HepG2 (cell line): ENCODE data around the gene COL5A2. TPM values are rescaled to one million over a fixed set of nuclear protein-coding genes. Genes with fewer than 3 reads are reported as not detected.

Experiments used
- CREB1 ChIP-seq, 2 experiments: fragments of 450-650 bp in 1 of 2; IDR thresholded peaks; 2 replicates each; pipeline ENCODE4 v1.6.1; 2016 to 2017; ENCODE audit warnings: control low read depth in 1 of 2, mild to moderate bottlenecking in 1 of 2, missing compliant biosample characterization in 1 of 2, missing genetic modification characterization in 1 of 2
- EP300 ChIP-seq, 3 experiments: sonication (generic) in 1 of 3; formaldehyde crosslinking in 1 of 3; IDR thresholded peaks; 2 replicates each; pipeline versions ENCODE4 v1.5.1 to v1.6.1; 2011 to 2020; ENCODE audit warnings: low read depth in 2 of 3, low read length in 2 of 3, borderline replicate concordance in 1 of 3, improper control_type of control experiment in 1 of 3, mild to moderate bottlenecking in 1 of 3, missing genetic modification reagents in 1 of 3, moderate library complexity in 1 of 3
- ESRRA ChIP-seq: sonication (generic); formaldehyde crosslinking; IDR thresholded peaks from 2 replicates; pipeline ENCODE4 v1.5.1; 2020; ENCODE audit warnings: mild to moderate bottlenecking, low read depth, missing genetic modification reagents
- FOXP4 ChIP-seq: sonication (generic); formaldehyde crosslinking; IDR thresholded peaks from 2 replicates; pipeline ENCODE4 v1.4.0; 2020; ENCODE audit warnings: missing genetic modification reagents
- GMEB1 ChIP-seq: sonication (generic); formaldehyde crosslinking; IDR thresholded peaks from 2 replicates; pipeline ENCODE4 v1.5.1; 2020; ENCODE audit warnings: missing genetic modification reagents, mild to moderate bottlenecking, borderline replicate concordance
- KDM2A ChIP-seq: sonication (generic); formaldehyde crosslinking; IDR thresholded peaks from 2 replicates; pipeline ENCODE4 v1.4.0; 2020; ENCODE audit warnings: low read depth, missing genetic modification reagents, borderline replicate concordance
- KDM4B ChIP-seq: sonication (generic); formaldehyde crosslinking; IDR thresholded peaks from 2 replicates; pipeline ENCODE4 v1.4.0; 2020; ENCODE audit warnings: missing genetic modification reagents
- KDM5B ChIP-seq: sonication (generic); formaldehyde crosslinking; IDR thresholded peaks from 2 replicates; pipeline ENCODE4 v1.4.0; 2020; ENCODE audit warnings: missing genetic modification reagents, mild to moderate bottlenecking, borderline replicate concordance
- MTA1 ChIP-seq: sonication (generic); formaldehyde crosslinking; IDR thresholded peaks from 2 replicates; pipeline ENCODE4 v1.4.0; 2020; ENCODE audit warnings: missing genetic modification reagents, mild to moderate bottlenecking, borderline replicate concordance
- NFAT5 ChIP-seq: sonication (generic); formaldehyde crosslinking; IDR thresholded peaks from 2 replicates; pipeline ENCODE4 v1.4.0; 2020; ENCODE audit warnings: missing genetic modification reagents
- PHF8 ChIP-seq: sonication (generic); formaldehyde crosslinking; IDR thresholded peaks from 2 replicates; pipeline ENCODE4 v1.5.0; 2020; ENCODE audit warnings: missing genetic modification reagents
- SALL1 ChIP-seq: sonication (generic); formaldehyde crosslinking; IDR thresholded peaks from 2 replicates; pipeline ENCODE4 v1.8.0; 2022; ENCODE audit warnings: mild to moderate bottlenecking, missing genetic modification reagents
- SAP130 ChIP-seq: IDR thresholded peaks from 2 replicates; pipeline ENCODE4 v1.6.1; 2016; ENCODE audit warnings: low read depth
- YY1 ChIP-seq: IDR thresholded peaks from 2 replicates; pipeline ENCODE4 v1.6.1; 2011; ENCODE audit warnings: low read length, low read depth, moderate library complexity, mild to moderate bottlenecking; ENCODE audit not compliant: insufficient read depth, insufficient replicate concordance
- ZNF225 ChIP-seq: sonication (generic); formaldehyde crosslinking; IDR thresholded peaks from 2 replicates; pipeline ENCODE4 v1.4.0; 2020; ENCODE audit warnings: mild to moderate bottlenecking, missing genetic modification reagents
- ZNF691 ChIP-seq: sonication (generic); formaldehyde crosslinking; IDR thresholded peaks from 2 replicates; pipeline ENCODE4 v1.4.0; 2020; ENCODE audit warnings: missing genetic modification reagents, low read depth, mild to moderate bottlenecking, borderline replicate concordance
- ZNF784 ChIP-seq: sonication (generic); formaldehyde crosslinking; IDR thresholded peaks from 2 replicates; pipeline ENCODE4 v1.5.1; 2020; ENCODE audit warnings: missing genetic modification reagents, mild to moderate bottlenecking, borderline replicate concordance
- polyA plus RNA-seq, 8 experiments: library from polyadenylated mRNA; depleted of rRNA in 3 of 8; stranded (reverse) in 7 of 8; unstranded in 1 of 8; fragments of >200 nt; fragmentation: Illumina TruSeq in 4 of 8; extraction: Trizol in 4 of 8; gene quantifications; 2 replicates each; pipeline versions ENCODE4 v1.2.1 to v1.2.3, GENCODE V29; 2011 to 2016; ENCODE audit warnings: low read depth in 4 of 8, missing spikeins in 1 of 8, mixed read lengths in 1 of 8; ENCODE audit not compliant: insufficient read depth in 1 of 8
- total RNA-seq, 5 experiments: library from RNA; depleted of rRNA; stranded (reverse); fragments of >200 nt; fragmentation: Illumina TruSeq; extraction: Trizol; gene quantifications; 2 replicates each; pipeline ENCODE4 v1.2.3, GENCODE V29; 2016; ENCODE audit warnings: low read depth in 1 of 5

The COL5A2 gene
- total and polyA plus RNA-seq, 2 of the 13 experiments (the other 11 are each of a cell fraction or from before 2014, with no cell fraction given) = 0.83 to 1.5 TPM

- peak; percentile 67; the same call in 1 of the 2 replicates for TF ChIP-seq KDM2A (CRISPR knock-in tag)
- peak; percentile 75; the same call in 1 of the 2 replicates for TF ChIP-seq MTA1
- TF ChIP-seq EP300 (IDR thresholded peaks at IDR 0.05; ENCODE audit: low read depth in 2 of 2, low read length in 2 of 2) = peak; percentile 88 to 99; a peak in 3 of 4 replicates
- TF ChIP-seq EP300 (CRISPR knock-in tag; IDR thresholded peaks at IDR 0.05; ENCODE audit: borderline replicate concordance) = peak; percentile 92
- no peak for TF ChIP-seq ZNF225 (CRISPR knock-in tag)
- TF ChIP-seq CREB1 (IDR thresholded peaks at IDR 0.05) = no peak
- TF ChIP-seq CREB1 (CRISPR knock-in tag; IDR thresholded peaks at IDR 0.05) = peak; percentile 81
- TF ChIP-seq KDM5B (CRISPR knock-in tag) = no peak
- TF ChIP-seq GMEB1 = no peak
- no peak for TF ChIP-seq PHF8
- TF ChIP-seq ESRRA = no peak
- peak; percentile 71; the same call in 1 of the 2 replicates for TF ChIP-seq FOXP4 (CRISPR knock-in tag)
- peak; percentile 60 for TF ChIP-seq SAP130 (CRISPR knock-in tag)
- no peak for TF ChIP-seq NFAT5 (CRISPR knock-in tag)
- TF ChIP-seq YY1 = no peak
- peak; percentile 99 for TF ChIP-seq SALL1
- 0 out of 2 replicates have a peak, but pooled peaks have one; percentile 25 for TF ChIP-seq ZNF784 (CRISPR knock-in tag)
- TF ChIP-seq ZNF691 (CRISPR knock-in tag) = no peak
- no peak for TF ChIP-seq KDM4B (CRISPR knock-in tag)
Measured at GRCh38 chr2:189050165-189050712, 129.3 kb downstream of the COL5A2 start (continued).
